Suprapubic skin (tissue), 4 donors: Measurements from ENCODE around the gene FOXRED1.

Experiments
- CTCF ChIP-seq, 2 donors: fragments of 200-600 bp in 1 of 2; fragments of 450-650 bp in 1 of 2; sonication (generic) in 1 of 2; IDR thresholded peaks; one replicate each; pipeline ENCODE4 v1.5.1; 2016 to 2019; ENCODE audit warnings: antibody characterized with exemption in 2 of 2, mild to moderate bottlenecking in 1 of 2, moderate library complexity in 1 of 2
- EP300 ChIP-seq: sonication (generic); formaldehyde crosslinking; IDR thresholded peaks from one replicate; pipeline ENCODE4 v1.6.1; 2017; ENCODE audit warnings: antibody characterized with exemption
- POLR2A ChIP-seq, 2 donors: fragments of 450-650 bp; IDR thresholded peaks; one replicate each; pipeline ENCODE4 v1.6.1; 2017; ENCODE audit warnings: antibody characterized with exemption in 2 of 2, mild to moderate bottlenecking in 2 of 2, moderate library complexity in 2 of 2
- POLR2AphosphoS5 ChIP-seq, 3 donors: sonication (generic); formaldehyde crosslinking; IDR thresholded peaks; one replicate each; pipeline ENCODE4 v1.6.1; 2017; ENCODE audit warnings: antibody characterized with exemption in 3 of 3

GRCh38 chr11:126280595-126280994, 11.6 kb downstream of the FOXRED1 start:
- no peak for TF ChIP-seq EP300
- no peak for TF ChIP-seq CTCF (IDR thresholded peaks at IDR 0.05)
- TF ChIP-seq POLR2A (IDR thresholded peaks at IDR 0.05): no peak
- no peak for TF ChIP-seq POLR2AphosphoS5 (IDR thresholded peaks at IDR 0.05)
